Esophagus muscularis mucosa (tissue), 4 donors: Measurements from ENCODE around the gene PLXNA4.

Experiments
- CTCF ChIP-seq, 3 experiments: fragments of 200-600 bp in 2 of 3; fragments of 450-650 bp in 1 of 3; sonication (generic) in 2 of 3; IDR thresholded peaks; one replicate each; pipeline ENCODE4 v1.5.1; 2017 to 2019; ENCODE audit warnings: antibody characterized with exemption in 3 of 3, mild to moderate bottlenecking in 2 of 3, moderate library complexity in 1 of 3
- EP300 ChIP-seq: sonication (generic); formaldehyde crosslinking; IDR thresholded peaks from one replicate; pipeline ENCODE4 v1.6.1; 2017; ENCODE audit warnings: antibody characterized with exemption
- POLR2A ChIP-seq: fragments of 450-650 bp; IDR thresholded peaks from one replicate; pipeline ENCODE4 v1.6.1; 2017; ENCODE audit warnings: antibody characterized with exemption, moderate library complexity, mild to moderate bottlenecking, low read depth
- POLR2AphosphoS5 ChIP-seq, 2 donors: sonication (generic); formaldehyde crosslinking; IDR thresholded peaks; one replicate each; pipeline ENCODE4 v1.6.1; 2017; ENCODE audit warnings: antibody characterized with exemption in 2 of 2

GRCh38 chr7:132135746-132136385 lies 440.4 kb downstream of the PLXNA4 start:
- no peak for TF ChIP-seq POLR2AphosphoS5 (IDR thresholded peaks at IDR 0.05)
- TF ChIP-seq CTCF (IDR thresholded peaks at IDR 0.05), result no peak
- no peak for TF ChIP-seq POLR2A
- TF ChIP-seq EP300, result no peak
